Measurements from ENCODE around the gene GALNT2. TPM values are rescaled to one million over a fixed set of nuclear protein-coding genes. Genes with fewer than 3 reads are reported as not detected.

GALNT2 gene
- total RNA-seq, 2 donors from 2014 or later = 29.9 to 39.5 TPM

GRCh38 chr1:230254265-230254664 lies 187.2 kb downstream of the GALNT2 start:
- no peaks in the 10 kb centered on the region for H3K27me3 ChIP-seq
- H3K4me1 ChIP-seq = no peaks in the 10 kb centered on the region
- TF ChIP-seq, protein P1, sequence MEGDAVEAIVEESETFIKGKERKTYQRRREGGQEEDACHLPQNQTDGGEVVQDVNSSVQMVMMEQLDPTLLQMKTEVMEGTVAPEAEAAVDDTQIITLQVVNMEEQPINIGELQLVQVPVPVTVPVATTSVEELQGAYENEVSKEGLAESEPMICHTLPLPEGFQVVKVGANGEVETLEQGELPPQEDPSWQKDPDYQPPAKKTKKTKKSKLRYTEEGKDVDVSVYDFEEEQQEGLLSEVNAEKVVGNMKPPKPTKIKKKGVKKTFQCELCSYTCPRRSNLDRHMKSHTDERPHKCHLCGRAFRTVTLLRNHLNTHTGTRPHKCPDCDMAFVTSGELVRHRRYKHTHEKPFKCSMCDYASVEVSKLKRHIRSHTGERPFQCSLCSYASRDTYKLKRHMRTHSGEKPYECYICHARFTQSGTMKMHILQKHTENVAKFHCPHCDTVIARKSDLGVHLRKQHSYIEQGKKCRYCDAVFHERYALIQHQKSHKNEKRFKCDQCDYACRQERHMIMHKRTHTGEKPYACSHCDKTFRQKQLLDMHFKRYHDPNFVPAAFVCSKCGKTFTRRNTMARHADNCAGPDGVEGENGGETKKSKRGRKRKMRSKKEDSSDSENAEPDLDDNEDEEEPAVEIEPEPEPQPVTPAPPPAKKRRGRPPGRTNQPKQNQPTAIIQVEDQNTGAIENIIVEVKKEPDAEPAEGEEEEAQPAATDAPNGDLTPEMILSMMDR (IDR thresholded peaks at IDR 0.05) = no peak
- no peak overlapping the region for H3K27ac ChIP-seq
- peaks cover 22% of the 10 kb centered on the region for H3K36me3 ChIP-seq
- DNase-seq (ENCODE audit: low spot score) = no peak
- H3K4me3 ChIP-seq = no peak overlapping the region
- no peaks in the 10 kb centered on the region for H3K9me3 ChIP-seq

- TF ChIP-seq, protein P1 (IDR thresholded peaks at IDR 0.05) = no peak
- H3K27me3 ChIP-seq = no peaks in the 10 kb centered on the region
- no peak overlapping the region for H3K27ac ChIP-seq
- peaks cover 22% of the 10 kb centered on the region for H3K36me3 ChIP-seq
- no peak for DNase-seq (ENCODE audit: low spot score)
- no peaks in the 10 kb centered on the region for H3K4me1 ChIP-seq
- no peak overlapping the region for H3K4me3 ChIP-seq
- no peaks in the 10 kb centered on the region for H3K9me3 ChIP-seq
Observed at GRCh38 chr1:230255116-230255515, 188.1 kb downstream of the GALNT2 start.

DNA sequence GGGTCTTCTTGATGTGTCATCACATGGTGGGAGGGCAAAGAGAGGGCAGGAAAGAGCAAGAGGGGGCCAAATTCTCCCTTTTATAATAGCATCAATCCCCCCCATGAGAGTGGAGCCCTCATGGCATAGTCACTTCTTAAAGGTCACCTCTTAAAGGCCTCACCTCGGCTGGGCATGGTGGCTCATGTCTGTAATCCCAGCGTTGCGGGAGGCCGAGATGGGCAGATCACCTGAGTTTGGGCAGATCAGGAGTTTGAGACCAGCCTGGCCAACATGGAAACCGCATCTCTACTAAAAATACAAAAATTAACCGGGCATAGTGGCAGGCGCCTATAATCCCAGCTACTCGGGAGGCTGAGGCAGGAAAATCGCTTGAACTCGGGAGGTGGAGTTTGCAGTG lies 189.0 kb downstream of the GALNT2 start:
- no peak overlapping the region for H3K27ac ChIP-seq
- H3K4me3 ChIP-seq = no peak overlapping the region
- TF ChIP-seq, protein P1 (IDR thresholded peaks at IDR 0.05) = no peak
- no peaks in the 10 kb centered on the region for H3K4me1 ChIP-seq
- H3K9me3 ChIP-seq = no peaks in the 10 kb centered on the region
- no peak for DNase-seq (ENCODE audit: low spot score)
- peaks cover 22% of the 10 kb centered on the region for H3K36me3 ChIP-seq
- H3K27me3 ChIP-seq = no peaks in the 10 kb centered on the region

DNA sequence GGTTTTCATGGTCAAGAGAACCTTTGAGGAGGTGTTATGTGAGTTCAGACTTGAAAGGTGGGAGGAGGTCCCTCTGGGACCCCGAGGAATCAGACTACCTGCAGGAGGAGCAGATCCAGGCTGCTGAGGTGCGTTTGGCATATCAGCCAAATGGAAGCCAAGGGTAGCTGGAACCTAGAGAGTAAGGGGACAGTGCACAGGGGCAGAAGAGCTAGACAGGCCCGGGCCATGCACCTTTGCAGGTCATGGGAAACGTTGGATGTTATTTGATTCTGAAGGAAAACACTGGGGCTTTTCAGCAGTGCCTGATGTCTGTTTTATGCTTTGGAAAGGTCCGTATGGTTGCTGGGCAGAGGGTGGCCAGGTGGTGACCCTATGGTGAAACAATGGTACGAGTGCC lies 189.9 kb downstream of the GALNT2 start:
- H3K27ac ChIP-seq = no peak overlapping the region
- H3K36me3 ChIP-seq = peaks cover 16% of the 10 kb centered on the region
- no peaks in the 10 kb centered on the region for H3K4me1 ChIP-seq
- TF ChIP-seq, protein P1 (IDR thresholded peaks at IDR 0.05) = no peak
- H3K27me3 ChIP-seq = no peaks in the 10 kb centered on the region
- no peak overlapping the region for H3K4me3 ChIP-seq
- no peak for DNase-seq (ENCODE audit: low spot score)
- no peaks in the 10 kb centered on the region for H3K9me3 ChIP-seq

GRCh38 chr1:230259621-230260020 lies 192.6 kb downstream of the GALNT2 start:
- Histone ChIP-seq H3K9me3 (no peaks in the 10 kb centered on the region), H3K27me3 (no peaks in the 10 kb centered on the region), H3K36me3 (peaks cover 39% of the 10 kb centered on the region), H3K4me1 (no peaks in the 10 kb centered on the region), H3K27ac (no peak overlapping the region), H3K4me3 (no peak overlapping the region)
- TF ChIP-seq, protein P1 (IDR thresholded peaks at IDR 0.05) = no peak
- DNase-seq (ENCODE audit: low spot score) = no peak

- no peaks in the 10 kb centered on the region for H3K4me1 ChIP-seq
- H3K4me3 ChIP-seq = no peak overlapping the region
- H3K27ac ChIP-seq = no peak overlapping the region
- H3K9me3 ChIP-seq = no peaks in the 10 kb centered on the region
- H3K36me3 ChIP-seq = peaks cover 37% of the 10 kb centered on the region
- no peaks in the 10 kb centered on the region for H3K27me3 ChIP-seq
- DNase-seq (ENCODE audit: low spot score) = no peak
- TF ChIP-seq, protein P1 (IDR thresholded peaks at IDR 0.05) = no peak
Observed at GRCh38 chr1:230260831-230261230, 193.8 kb downstream of the GALNT2 start.
